Endothelial cell of umbilical vein (primary cell): ENCODE data around the gene MKKS. TPM values are rescaled to one million over a fixed set of nuclear protein-coding genes. Genes with fewer than 3 reads are reported as not detected.

Experiments
- BruUV-seq: library from RNA; stranded (reverse); fragments of 400-500 nt; replicated peaks from 2 replicates; lab custom pipeline; 2021; lab: Mats Ljungman, UMichigan
- CTCF ChIA-PET: fragments of 300-600, 350-600 bp; sonication (Branson Sonifier 250); formaldehyde crosslinking; loops from one replicate; lab custom pipeline; 2021; ENCODE audit warnings: antibody characterized with exemption, inconsistent platforms; lab: Charles Lee
- POLR2A ChIA-PET: fragments of 300-600, 350-600 bp; sonication (Branson Sonifier 250); formaldehyde crosslinking; loops from one replicate; lab custom pipeline; 2021; ENCODE audit warnings: antibody characterized with exemption, inconsistent platforms; lab: Charles Lee
- DNase-seq: peaks from one replicate; pipeline ENCODE4 v3.0.0-alpha.2; 2011; ENCODE audit warnings: low read depth, low spot score
- FAIRE-seq: peaks from 2 replicates; lab custom pipeline; 2011; peaks lifted over from hg19 to GRCh38; lab: Jason Lieb, UNC
- H2AFZ ChIP-seq: 2 replicates; pipeline ENCODE4 v1.6.0; 2012; ENCODE audit warnings: low read depth, low read length, control low read depth, inconsistent platforms
- H3K27ac ChIP-seq: 2 replicates; pipeline ENCODE4 v1.5.1; 2011; ENCODE audit warnings: low read depth, mild to moderate bottlenecking, control low read depth, low read length, moderate library complexity; ENCODE audit not compliant: insufficient read depth
- H3K27me3 ChIP-seq, 2 experiments: 2 replicates each; pipeline versions ENCODE4 v1.6.0 to v1.6.1; 2011; ENCODE audit warnings: low read length in 2 of 2, mixed read lengths in 1 of 2; ENCODE audit not compliant: control insufficient read depth in 2 of 2, insufficient read depth in 2 of 2
- H3K36me3 ChIP-seq, 2 experiments: 2 replicates in 1 of 2; 3 replicates in 1 of 2; pipeline ENCODE4 v1.5.1; 2011; ENCODE audit warnings: low read length in 2 of 2, mild to moderate bottlenecking in 1 of 2, moderate library complexity in 1 of 2; ENCODE audit not compliant: control insufficient read depth in 2 of 2, insufficient read depth in 2 of 2; ENCODE audit errors: extremely low read depth in 1 of 2
- H3K4me1 ChIP-seq: 3 replicates; pipeline ENCODE4 v1.5.1; 2011; ENCODE audit warnings: mild to moderate bottlenecking, low read length; ENCODE audit not compliant: control insufficient read depth, insufficient read depth; ENCODE audit errors: extremely low read depth
- H3K4me2 ChIP-seq: 2 replicates; pipeline ENCODE4 v1.6.1; 2011; ENCODE audit warnings: low read length, control low read depth, mixed read lengths; ENCODE audit not compliant: insufficient read depth
- H3K4me3 ChIP-seq, 3 experiments: fragments of 200-600 bp in 1 of 3; sonication (generic), shearing (Covaris generic) in 1 of 3; replicated peaks in 1 of 3; 2 replicates each; pipeline ENCODE4 v1.5.1; 2011 to 2016; ENCODE audit warnings: control low read depth in 3 of 3, low read length in 3 of 3, mild to moderate bottlenecking in 2 of 3, inconsistent platforms in 1 of 3, low read depth in 1 of 3, moderate library complexity in 1 of 3; ENCODE audit not compliant: insufficient read depth in 1 of 3
- H3K79me2 ChIP-seq: 2 replicates; pipeline ENCODE4 v1.6.0; 2012; ENCODE audit warnings: low read length, inconsistent platforms; ENCODE audit not compliant: control insufficient read depth, insufficient read depth
- H3K9ac ChIP-seq: replicated peaks from 2 replicates; pipeline ENCODE3; 2011; ENCODE audit warnings: low read length, control low read depth; ENCODE audit not compliant: insufficient read depth; ENCODE audit errors: extremely low read depth
- H3K9me1 ChIP-seq: replicated peaks from 3 replicates; pipeline ENCODE4 v1.6.0; 2011; ENCODE audit warnings: mild to moderate bottlenecking, low read length; ENCODE audit not compliant: control insufficient read depth, insufficient read depth; ENCODE audit errors: extremely low read depth
- H3K9me3 ChIP-seq: replicated peaks from 2 replicates; pipeline ENCODE4 v1.5.1; 2012; ENCODE audit warnings: low read length, inconsistent platforms; ENCODE audit not compliant: control insufficient read depth, insufficient read depth
- H4K20me1 ChIP-seq: replicated peaks from 2 replicates; pipeline ENCODE3; 2011; ENCODE audit warnings: mild to moderate bottlenecking, low read length; ENCODE audit not compliant: control insufficient read depth, insufficient read depth; ENCODE audit errors: extremely low read depth
- CTCF ChIP-seq, 2 donors: IDR thresholded peaks; 1 replicate in 1 of 2; 2 replicates in 1 of 2; pipeline ENCODE4 v1.5.1; 2011; ENCODE audit warnings: low read length in 2 of 2, mild to moderate bottlenecking in 2 of 2, moderate library complexity in 2 of 2, control low read depth in 1 of 2, inconsistent platforms in 1 of 2, low read depth in 1 of 2; ENCODE audit not compliant: insufficient read depth in 1 of 2; ENCODE audit errors: extremely low read depth in 1 of 2
- EZH2 ChIP-seq: IDR thresholded peaks from 2 replicates; pipeline ENCODE4 v1.6.1; 2012; ENCODE audit warnings: borderline replicate concordance, low read depth, mild to moderate bottlenecking, moderate library complexity, low read length, inconsistent platforms; ENCODE audit not compliant: severe bottlenecking
- FOS ChIP-seq: IDR thresholded peaks from 2 replicates; pipeline ENCODE4 v1.6.1; 2011; ENCODE audit warnings: mild to moderate bottlenecking, low read length, moderate library complexity, borderline replicate concordance; ENCODE audit not compliant: insufficient read depth
- GATA2 ChIP-seq: IDR thresholded peaks from 2 replicates; pipeline ENCODE4 v1.7.0; 2011; ENCODE audit warnings: low read depth, mild to moderate bottlenecking, moderate library complexity, mixed read lengths, low read length; ENCODE audit not compliant: insufficient read length, insufficient read depth
- JUN ChIP-seq: IDR thresholded peaks from 2 replicates; pipeline ENCODE4 v1.6.1; 2011; ENCODE audit warnings: borderline replicate concordance, low read depth; ENCODE audit not compliant: insufficient read length, insufficient read depth
- MAX ChIP-seq: IDR thresholded peaks from 2 replicates; pipeline ENCODE4 v1.6.1; 2011; ENCODE audit not compliant: insufficient read depth, insufficient read length
- MYC ChIP-seq: IDR thresholded peaks from one replicate; pipeline ENCODE4 v1.6.1; 2011; ENCODE audit warnings: mild to moderate bottlenecking, low read depth, low read length
- POLR2A ChIP-seq: IDR thresholded peaks from 2 replicates; pipeline ENCODE4 v1.6.1; 2012; ENCODE audit warnings: low read depth, mild to moderate bottlenecking, control low read depth, low read length
- POLR2AphosphoS5 ChIP-seq: IDR thresholded peaks from 2 replicates; pipeline ENCODE4 v1.6.1; 2012; ENCODE audit warnings: low read depth, mild to moderate bottlenecking, control low read depth, low read length, moderate library complexity; ENCODE audit not compliant: insufficient read depth
- dilution Hi-C: fragments of 300-500 bp; cut with MboI; formaldehyde crosslinking; loops from one replicate; pipeline ENCODE4 v1.15.0; 2019; ENCODE audit warnings: low sequenced_read_pairs; ENCODE audit not compliant: extremely low pct_ligation_motif_present
- intact Hi-C: fragments of 100-400 bp; cut with micrococcal nuclease; formaldehyde crosslinking; loops from one replicate; pipeline ENCODE4 v1.10.0; 2022
- polyA plus RNA-seq, 4 experiments: library from polyadenylated mRNA; depleted of rRNA in 3 of 4; stranded (reverse) in 3 of 4; unstranded in 1 of 4; fragments of >200 nt; gene quantifications; 2 replicates each; pipeline versions ENCODE4 v1.2.1 to v1.2.3, GENCODE V29; 2011 to 2012; ENCODE audit warnings: missing spikeins in 1 of 4
- total RNA-seq: library from RNA; stranded (reverse); gene quantifications from 2 replicates; pipeline ENCODE4 v1.2.3, GENCODE V29; 2021

MKKS gene
- total and polyA plus RNA-seq, 2 donors (not counting 3 experiments of a cell fraction or from before 2014, with no cell fraction given): 7.9 to 10.5 TPM

- ChIA-PET CTCF (interaction anchor here (1.4 kb wide), 1 partner anchor 289 kb away, joined by 4 read pairs; no protein-coding TSS in a partner anchor), POLR2A (no interaction called here)
- Histone ChIP-seq H3K9me1 (no peaks in the 10 kb centered on the region), H3K27me3 (no peaks in the 10 kb centered on the region), H3K36me3 (no peaks in the 10 kb centered on the region), H3K4me3 (no peak overlapping the region), H3K4me1 (peaks cover 17% of the 10 kb centered on the region), H3K9ac (no peak overlapping the region), H3K9me3 (no peaks in the 10 kb centered on the region), H3K79me2 (no peaks in the 10 kb centered on the region), H3K4me2 (no peak overlapping the region), H3K27ac (no peak overlapping the region), H2AFZ (no peak overlapping the region), H4K20me1 (no peaks in the 10 kb centered on the region)
- TF ChIP-seq FOS (no peak), GATA2 (no peak), JUN (no peak), EZH2 (no peak), MYC (no peak), POLR2AphosphoS5 (no peak), POLR2A (no peak), CTCF (IDR thresholded peaks at IDR 0.05; ENCODE audit: extremely low read depth in 1 of 2, insufficient read depth in 1 of 2, low read depth in 1 of 2, low read length in 2 of 2) (no peak), MAX (no peak)
- dilution Hi-C loops (no loop called here), intact Hi-C loops (loop anchor here (2.0 to 5.0 kb wide), 3 partner anchors 289 to 762 kb away; no protein-coding TSS in a partner anchor)
- FAIRE-seq (no peak), DNase-seq (no peak)
- no TSS peak for BruUV-seq
Measured at GRCh38 chr20:10379761-10380160, 54.3 kb downstream of the MKKS start.
